Endothelial cell of umbilical vein (primary cell): ENCODE results near the gene PGAP3. TPM values are rescaled to one million over a fixed set of nuclear protein-coding genes. Genes with fewer than 3 reads are reported as not detected.

Experiments used
- BruUV-seq: library from RNA; stranded (reverse); fragments of 400-500 nt; replicated peaks from 2 replicates; lab custom pipeline; 2021; lab: Mats Ljungman, UMichigan
- CTCF ChIA-PET: fragments of 300-600, 350-600 bp; sonication (Branson Sonifier 250); formaldehyde crosslinking; loops from one replicate; lab custom pipeline; 2021; ENCODE audit warnings: antibody characterized with exemption, inconsistent platforms; lab: Charles Lee
- POLR2A ChIA-PET: fragments of 300-600, 350-600 bp; sonication (Branson Sonifier 250); formaldehyde crosslinking; loops from one replicate; lab custom pipeline; 2021; ENCODE audit warnings: antibody characterized with exemption, inconsistent platforms; lab: Charles Lee
- DNase-seq: peaks from one replicate; pipeline ENCODE4 v3.0.0-alpha.2; 2011; ENCODE audit warnings: low read depth, low spot score
- FAIRE-seq: peaks from 2 replicates; lab custom pipeline; 2011; peaks lifted over from hg19 to GRCh38; lab: Jason Lieb, UNC
- H2AFZ ChIP-seq: 2 replicates; pipeline ENCODE4 v1.6.0; 2012; ENCODE audit warnings: low read depth, low read length, control low read depth, inconsistent platforms
- H3K27ac ChIP-seq: 2 replicates; pipeline ENCODE4 v1.5.1; 2011; ENCODE audit warnings: low read depth, mild to moderate bottlenecking, control low read depth, low read length, moderate library complexity; ENCODE audit not compliant: insufficient read depth
- H3K27me3 ChIP-seq, 2 experiments: 2 replicates each; pipeline versions ENCODE4 v1.6.0 to v1.6.1; 2011; ENCODE audit warnings: low read length in 2 of 2, mixed read lengths in 1 of 2; ENCODE audit not compliant: control insufficient read depth in 2 of 2, insufficient read depth in 2 of 2
- H3K36me3 ChIP-seq, 2 experiments: 2 replicates in 1 of 2; 3 replicates in 1 of 2; pipeline ENCODE4 v1.5.1; 2011; ENCODE audit warnings: low read length in 2 of 2, mild to moderate bottlenecking in 1 of 2, moderate library complexity in 1 of 2; ENCODE audit not compliant: control insufficient read depth in 2 of 2, insufficient read depth in 2 of 2; ENCODE audit errors: extremely low read depth in 1 of 2
- H3K4me1 ChIP-seq: 3 replicates; pipeline ENCODE4 v1.5.1; 2011; ENCODE audit warnings: mild to moderate bottlenecking, low read length; ENCODE audit not compliant: control insufficient read depth, insufficient read depth; ENCODE audit errors: extremely low read depth
- H3K4me2 ChIP-seq: 2 replicates; pipeline ENCODE4 v1.6.1; 2011; ENCODE audit warnings: low read length, control low read depth, mixed read lengths; ENCODE audit not compliant: insufficient read depth
- H3K4me3 ChIP-seq, 3 experiments: fragments of 200-600 bp in 1 of 3; sonication (generic), shearing (Covaris generic) in 1 of 3; replicated peaks in 1 of 3; 2 replicates each; pipeline ENCODE4 v1.5.1; 2011 to 2016; ENCODE audit warnings: control low read depth in 3 of 3, low read length in 3 of 3, mild to moderate bottlenecking in 2 of 3, inconsistent platforms in 1 of 3, low read depth in 1 of 3, moderate library complexity in 1 of 3; ENCODE audit not compliant: insufficient read depth in 1 of 3
- H3K79me2 ChIP-seq: 2 replicates; pipeline ENCODE4 v1.6.0; 2012; ENCODE audit warnings: low read length, inconsistent platforms; ENCODE audit not compliant: control insufficient read depth, insufficient read depth
- H3K9ac ChIP-seq: replicated peaks from 2 replicates; pipeline ENCODE3; 2011; ENCODE audit warnings: low read length, control low read depth; ENCODE audit not compliant: insufficient read depth; ENCODE audit errors: extremely low read depth
- H3K9me1 ChIP-seq: replicated peaks from 3 replicates; pipeline ENCODE4 v1.6.0; 2011; ENCODE audit warnings: mild to moderate bottlenecking, low read length; ENCODE audit not compliant: control insufficient read depth, insufficient read depth; ENCODE audit errors: extremely low read depth
- H3K9me3 ChIP-seq: replicated peaks from 2 replicates; pipeline ENCODE4 v1.5.1; 2012; ENCODE audit warnings: low read length, inconsistent platforms; ENCODE audit not compliant: control insufficient read depth, insufficient read depth
- H4K20me1 ChIP-seq: replicated peaks from 2 replicates; pipeline ENCODE3; 2011; ENCODE audit warnings: mild to moderate bottlenecking, low read length; ENCODE audit not compliant: control insufficient read depth, insufficient read depth; ENCODE audit errors: extremely low read depth
- EZH2 ChIP-seq: IDR thresholded peaks from 2 replicates; pipeline ENCODE4 v1.6.1; 2012; ENCODE audit warnings: borderline replicate concordance, low read depth, mild to moderate bottlenecking, moderate library complexity, low read length, inconsistent platforms; ENCODE audit not compliant: severe bottlenecking
- FOS ChIP-seq: IDR thresholded peaks from 2 replicates; pipeline ENCODE4 v1.6.1; 2011; ENCODE audit warnings: mild to moderate bottlenecking, low read length, moderate library complexity, borderline replicate concordance; ENCODE audit not compliant: insufficient read depth
- GATA2 ChIP-seq: IDR thresholded peaks from 2 replicates; pipeline ENCODE4 v1.7.0; 2011; ENCODE audit warnings: low read depth, mild to moderate bottlenecking, moderate library complexity, mixed read lengths, low read length; ENCODE audit not compliant: insufficient read length, insufficient read depth
- MAX ChIP-seq: IDR thresholded peaks from 2 replicates; pipeline ENCODE4 v1.6.1; 2011; ENCODE audit not compliant: insufficient read depth, insufficient read length
- MYC ChIP-seq: IDR thresholded peaks from one replicate; pipeline ENCODE4 v1.6.1; 2011; ENCODE audit warnings: mild to moderate bottlenecking, low read depth, low read length
- POLR2A ChIP-seq: IDR thresholded peaks from 2 replicates; pipeline ENCODE4 v1.6.1; 2012; ENCODE audit warnings: low read depth, mild to moderate bottlenecking, control low read depth, low read length
- POLR2AphosphoS5 ChIP-seq: IDR thresholded peaks from 2 replicates; pipeline ENCODE4 v1.6.1; 2012; ENCODE audit warnings: low read depth, mild to moderate bottlenecking, control low read depth, low read length, moderate library complexity; ENCODE audit not compliant: insufficient read depth
- dilution Hi-C: fragments of 300-500 bp; cut with MboI; formaldehyde crosslinking; loops from one replicate; pipeline ENCODE4 v1.15.0; 2019; ENCODE audit warnings: low sequenced_read_pairs; ENCODE audit not compliant: extremely low pct_ligation_motif_present
- intact Hi-C: fragments of 100-400 bp; cut with micrococcal nuclease; formaldehyde crosslinking; loops from one replicate; pipeline ENCODE4 v1.10.0; 2022
- polyA plus RNA-seq, 4 experiments: library from polyadenylated mRNA; depleted of rRNA in 3 of 4; stranded (reverse) in 3 of 4; unstranded in 1 of 4; fragments of >200 nt; gene quantifications; 2 replicates each; pipeline versions ENCODE4 v1.2.1 to v1.2.3, GENCODE V29; 2011 to 2012; ENCODE audit warnings: missing spikeins in 1 of 4
- total RNA-seq: library from RNA; stranded (reverse); gene quantifications from 2 replicates; pipeline ENCODE4 v1.2.3, GENCODE V29; 2021
- TF ChIP-seq, protein P1 (sequence below), 2 donors: IDR thresholded peaks; 1 replicate in 1 of 2; 2 replicates in 1 of 2; pipeline ENCODE4 v1.5.1; 2011; ENCODE audit warnings: low read length in 2 of 2, mild to moderate bottlenecking in 2 of 2, moderate library complexity in 2 of 2, control low read depth in 1 of 2, inconsistent platforms in 1 of 2, low read depth in 1 of 2; ENCODE audit not compliant: insufficient read depth in 1 of 2; ENCODE audit errors: extremely low read depth in 1 of 2

PGAP3 gene
- total and polyA plus RNA-seq, 2 donors (not counting 3 experiments of a cell fraction or from before 2014, with no cell fraction given), result 6.4 to 14.9 TPM

DNA sequence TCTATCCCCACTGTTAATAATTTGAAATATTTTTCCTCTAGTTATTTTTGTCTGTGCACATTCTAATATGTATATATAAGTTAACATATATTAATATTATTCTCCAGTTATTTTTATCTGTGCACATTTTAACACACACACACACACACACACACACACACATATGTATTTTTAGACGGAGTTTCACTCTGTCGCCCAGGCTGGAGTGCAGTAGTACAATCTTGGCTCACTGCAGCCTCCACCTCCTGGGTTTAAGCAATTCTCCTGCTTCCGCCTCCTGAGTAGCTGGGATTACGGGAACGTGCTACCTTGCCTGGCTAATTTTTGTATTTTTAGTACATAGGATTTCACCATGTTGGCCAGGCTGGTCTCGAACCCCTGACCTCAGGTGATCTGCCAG is 29.8 kb upstream of the PGAP3 start:
- intact Hi-C loops (no loop called here), dilution Hi-C loops (no loop called here)
- Histone ChIP-seq H3K27ac (no peak overlapping the region), H3K9me3 (no peaks in the 10 kb centered on the region), H3K9me1 (no peaks in the 10 kb centered on the region), H3K4me1 (peaks cover 10% of the 10 kb centered on the region), H3K79me2 (no peaks in the 10 kb centered on the region), H4K20me1 (no peaks in the 10 kb centered on the region), H3K9ac (no peak overlapping the region), H3K4me3 (no peak overlapping the region), H3K36me3 (peaks cover 0 to 3% of the 10 kb centered on the region in 2 experiments), H3K27me3 (no peaks in the 10 kb centered on the region), H2AFZ (no peak overlapping the region), H3K4me2 (no peak overlapping the region)
- DNase-seq, result no peak
- no peak for FAIRE-seq
- TF ChIP-seq POLR2AphosphoS5 (no peak), POLR2A (no peak), GATA2 (no peak), MYC (no peak), MAX (no peak), EZH2 (no peak)
- ChIA-PET CTCF (interaction anchor here (1.5 kb wide), 1 partner anchor 49 kb away, joined by 3 read pairs; the partner anchor contains the start of gene PNMT), POLR2A (no interaction called here)
- no TSS peak for BruUV-seq

- dilution Hi-C loops, result no loop called here
Measured at GRCh38 chr17:39716879-39717536, 29.2 kb upstream of the PGAP3 start.

More at GRCh38 chr17:39716879-39717536, 29.2 kb upstream of the PGAP3 start:
- Histone ChIP-seq H3K4me1 (peaks cover 10% of the 10 kb centered on the region), H3K27ac (no peak overlapping the region), H3K79me2 (no peaks in the 10 kb centered on the region), H4K20me1 (no peaks in the 10 kb centered on the region), H3K9ac (no peak overlapping the region), H3K36me3 (peaks cover 0 to 3% of the 10 kb centered on the region in 2 experiments), H3K9me1 (no peaks in the 10 kb centered on the region), H3K27me3 (no peaks in the 10 kb centered on the region), H3K4me3 (no peak overlapping the region), H3K9me3 (no peaks in the 10 kb centered on the region), H2AFZ (no peak overlapping the region), H3K4me2 (no peak overlapping the region)
- POLR2A ChIA-PET, result no interaction called here
- intact Hi-C loops, result no loop called here
- TF ChIP-seq POLR2A (no peak), POLR2AphosphoS5 (no peak), EZH2 (no peak), GATA2 (no peak), FOS (no peak)
- TF ChIP-seq, protein P1, sequence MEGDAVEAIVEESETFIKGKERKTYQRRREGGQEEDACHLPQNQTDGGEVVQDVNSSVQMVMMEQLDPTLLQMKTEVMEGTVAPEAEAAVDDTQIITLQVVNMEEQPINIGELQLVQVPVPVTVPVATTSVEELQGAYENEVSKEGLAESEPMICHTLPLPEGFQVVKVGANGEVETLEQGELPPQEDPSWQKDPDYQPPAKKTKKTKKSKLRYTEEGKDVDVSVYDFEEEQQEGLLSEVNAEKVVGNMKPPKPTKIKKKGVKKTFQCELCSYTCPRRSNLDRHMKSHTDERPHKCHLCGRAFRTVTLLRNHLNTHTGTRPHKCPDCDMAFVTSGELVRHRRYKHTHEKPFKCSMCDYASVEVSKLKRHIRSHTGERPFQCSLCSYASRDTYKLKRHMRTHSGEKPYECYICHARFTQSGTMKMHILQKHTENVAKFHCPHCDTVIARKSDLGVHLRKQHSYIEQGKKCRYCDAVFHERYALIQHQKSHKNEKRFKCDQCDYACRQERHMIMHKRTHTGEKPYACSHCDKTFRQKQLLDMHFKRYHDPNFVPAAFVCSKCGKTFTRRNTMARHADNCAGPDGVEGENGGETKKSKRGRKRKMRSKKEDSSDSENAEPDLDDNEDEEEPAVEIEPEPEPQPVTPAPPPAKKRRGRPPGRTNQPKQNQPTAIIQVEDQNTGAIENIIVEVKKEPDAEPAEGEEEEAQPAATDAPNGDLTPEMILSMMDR (IDR thresholded peaks at IDR 0.05; ENCODE audit: extremely low read depth in 1 of 2, insufficient read depth in 1 of 2, low read depth in 1 of 2, low read length in 2 of 2), result no peak
- no peak for DNase-seq
- FAIRE-seq, result no peak
- no TSS peak for BruUV-seq
- CTCF ChIA-PET, result no interaction called here
